Measurements from ENCODE around the gene ERVK3-1.
"Not testable (repeated sequence)": the region's sequence is repeated elsewhere in the genome, so short reads cannot be mapped to it uniquely, and the experiment has no call there.

ERVK3-1 gene, protein sequence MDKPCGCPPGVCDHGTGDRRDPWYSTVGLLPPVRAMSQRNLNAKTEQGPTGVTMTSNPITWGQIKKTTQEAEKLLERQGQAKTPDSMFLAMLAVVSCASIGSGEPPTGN

DNA sequence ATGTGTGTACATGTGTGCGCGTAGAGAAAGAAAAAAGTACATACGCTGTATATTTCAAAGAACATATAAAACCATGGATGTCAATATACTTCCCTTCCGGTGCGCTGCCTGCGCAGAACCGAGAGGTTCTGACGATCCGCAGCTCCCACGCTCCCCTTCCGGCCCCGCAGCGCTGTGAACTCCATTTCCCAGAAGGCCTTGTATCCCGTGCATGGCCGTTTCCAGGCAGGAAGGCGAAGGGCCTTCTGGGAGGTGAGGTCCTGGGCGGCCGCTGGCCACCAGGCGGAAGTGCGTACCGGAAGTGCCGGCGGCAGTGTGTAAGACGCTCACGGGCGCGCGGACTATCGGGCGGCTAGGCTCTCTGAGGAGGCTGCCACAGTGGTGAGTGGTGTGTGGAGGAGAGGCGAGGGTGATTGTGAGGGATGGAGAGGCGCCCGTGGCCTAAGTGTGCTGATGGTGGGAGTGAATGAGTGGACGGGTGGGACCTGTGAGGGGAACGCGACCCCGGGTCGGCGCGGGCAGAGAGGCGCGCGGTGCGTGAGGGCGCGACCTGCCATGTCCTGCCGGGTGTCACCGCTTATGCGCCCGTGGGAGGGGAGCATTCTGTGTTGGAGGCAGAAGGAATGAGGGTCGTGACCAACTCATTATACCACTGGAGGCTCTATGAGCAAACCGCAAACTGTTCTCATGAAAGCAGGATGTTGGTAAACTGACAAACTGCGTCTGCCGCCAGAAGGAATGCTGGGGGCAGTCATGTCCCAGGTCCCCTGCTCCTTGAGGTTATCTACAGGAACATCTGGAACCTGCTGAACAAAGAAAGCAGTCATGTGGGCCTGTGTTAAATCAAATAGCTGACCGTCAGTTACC is at the start of gene ERVK3-1:
ERVK3-1 (plus strand) TSS at position 313 of the 867 bp plus-strand sequence. CDS start 6,792 bp downstream, outside the sequence.
- peak; percentile 94 for DNase-seq (ENCODE audit: extremely low spot score, insufficient read length, low read depth)
- peak; percentile 98 for FAIRE-seq

DNA sequence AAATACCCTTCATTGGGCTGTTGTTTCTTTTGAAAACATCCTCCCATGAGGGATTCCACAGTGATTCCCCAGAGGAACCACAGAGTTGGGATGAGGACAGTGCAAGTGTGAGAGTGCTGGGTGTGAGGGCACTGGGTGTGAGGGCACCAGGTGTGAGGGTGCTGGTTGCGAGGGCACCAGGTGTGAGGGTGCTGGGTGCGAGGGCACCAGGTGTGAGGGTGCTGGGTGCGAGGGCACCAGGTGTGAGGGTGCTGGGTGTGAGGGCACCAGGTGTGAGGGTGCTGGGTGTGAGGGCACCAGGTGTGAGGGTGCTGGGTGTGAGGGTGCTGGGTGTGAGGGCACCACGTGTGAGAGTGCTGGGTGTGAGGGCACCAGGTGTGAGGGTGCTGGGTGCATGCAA is 46.9 kb upstream of the ERVK3-1 start:
- DNase-seq (ENCODE audit: extremely low spot score, insufficient read length, low read depth); FAIRE-seq: not testable (repeated sequence)

DNA sequence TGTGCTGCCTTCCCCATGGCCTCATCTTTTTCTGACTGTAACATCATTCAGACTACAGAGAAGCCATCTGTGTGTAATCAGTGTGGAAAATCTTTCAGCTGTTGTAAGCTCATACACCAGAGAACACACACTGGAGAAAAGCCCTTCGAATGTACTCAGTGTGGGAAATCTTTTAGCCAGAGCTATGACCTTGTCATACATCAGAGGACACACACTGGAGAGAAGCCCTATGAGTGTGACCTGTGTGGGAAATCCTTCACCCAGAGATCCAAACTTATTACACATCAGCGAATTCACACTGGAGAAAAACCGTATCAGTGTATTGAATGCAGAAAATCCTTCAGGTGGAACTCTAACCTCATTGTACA is 43.6 kb upstream of the ERVK3-1 start:
- FAIRE-seq (no peak), DNase-seq (ENCODE audit: extremely low spot score, insufficient read length, low read depth) (no peak)

DNA sequence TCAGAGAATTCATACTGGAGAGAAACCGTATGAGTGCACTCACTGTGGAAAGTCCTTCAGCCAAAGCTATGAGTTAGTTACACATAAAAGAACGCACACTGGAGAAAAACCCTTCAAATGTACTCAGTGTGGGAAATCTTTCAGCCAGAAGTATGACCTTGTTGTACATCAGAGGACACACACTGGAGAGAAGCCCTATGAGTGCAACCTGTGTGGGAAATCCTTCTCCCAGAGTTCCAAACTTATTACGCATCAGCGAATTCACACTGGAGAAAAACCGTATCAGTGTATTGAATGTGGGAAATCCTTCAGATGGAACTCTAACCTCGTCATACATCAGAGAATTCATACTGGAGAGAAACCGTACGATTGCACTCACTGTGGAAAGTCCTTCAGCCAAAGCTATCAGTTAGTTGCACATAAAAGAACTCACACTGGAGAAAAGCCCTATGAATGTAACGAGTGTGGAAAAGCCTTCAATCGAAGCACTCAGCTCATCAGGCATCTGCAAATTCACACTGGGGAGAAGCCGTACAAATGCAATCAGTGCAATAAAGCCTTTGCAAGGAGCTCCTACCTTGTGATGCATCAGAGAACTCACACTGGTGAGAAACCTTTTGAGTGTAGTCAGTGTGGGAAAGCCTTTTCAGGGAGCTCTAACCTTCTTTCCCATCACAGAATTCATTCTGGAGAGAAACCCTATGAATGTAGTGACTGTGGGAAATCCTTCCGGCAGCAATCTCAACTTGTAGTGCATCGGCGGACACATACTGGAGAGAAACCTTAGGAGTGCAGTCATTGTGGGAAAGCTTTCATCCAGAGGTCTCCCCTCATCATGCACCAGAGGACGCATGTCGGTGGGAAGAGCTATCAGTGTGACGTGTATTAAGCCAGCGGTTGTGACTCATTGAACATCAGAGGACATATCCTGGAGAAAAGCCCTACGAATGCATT is 42.9 kb upstream of the ERVK3-1 start:
- FAIRE-seq = no peak

DNA sequence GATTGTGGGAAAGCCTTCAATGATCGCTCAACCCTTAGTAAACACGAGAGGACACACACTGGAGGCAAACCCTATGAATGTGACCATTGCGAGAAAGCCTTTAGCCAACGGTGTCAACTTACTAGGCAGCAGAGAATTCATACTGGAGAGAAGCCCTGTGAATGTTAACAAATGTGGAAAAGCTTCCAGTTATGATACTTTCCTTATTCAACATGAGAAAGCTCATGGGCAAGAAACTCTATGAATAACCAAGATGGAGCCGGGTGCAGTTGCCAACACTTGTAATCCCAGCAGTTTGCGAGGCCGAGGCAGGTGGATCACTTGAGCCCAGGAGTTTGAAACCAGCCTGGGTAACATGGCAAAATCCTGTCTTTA is 42.3 kb upstream of the ERVK3-1 start:
- DNase-seq (ENCODE audit: extremely low spot score, insufficient read length, low read depth) = no peak
- FAIRE-seq = no peak

More for the DNA sequence above, 42.9 kb upstream of the ERVK3-1 start:
- DNase-seq (ENCODE audit: extremely low spot score, insufficient read length, low read depth) = no peak

DNA sequence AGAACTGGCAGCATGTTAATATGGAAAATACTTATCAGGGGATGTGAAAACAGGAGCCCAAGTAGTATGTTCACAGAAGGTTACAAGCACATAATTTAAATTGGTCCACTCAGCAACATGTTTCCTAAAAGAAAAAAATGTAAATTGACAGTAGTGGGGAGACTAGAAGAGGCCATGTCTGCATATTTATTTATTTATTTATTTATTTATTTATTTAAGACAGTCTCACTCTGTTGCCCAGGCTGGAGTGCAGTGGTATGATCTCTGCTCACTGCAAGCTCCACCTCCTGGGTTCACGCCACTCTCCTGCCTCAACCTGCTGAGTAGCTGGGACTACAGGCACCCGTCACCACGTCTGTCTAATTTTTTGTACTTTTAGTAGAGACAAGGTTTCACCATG is 40.1 kb upstream of the ERVK3-1 start:
- no peak for DNase-seq (ENCODE audit: extremely low spot score, insufficient read length, low read depth)
- no peak for FAIRE-seq

DNA sequence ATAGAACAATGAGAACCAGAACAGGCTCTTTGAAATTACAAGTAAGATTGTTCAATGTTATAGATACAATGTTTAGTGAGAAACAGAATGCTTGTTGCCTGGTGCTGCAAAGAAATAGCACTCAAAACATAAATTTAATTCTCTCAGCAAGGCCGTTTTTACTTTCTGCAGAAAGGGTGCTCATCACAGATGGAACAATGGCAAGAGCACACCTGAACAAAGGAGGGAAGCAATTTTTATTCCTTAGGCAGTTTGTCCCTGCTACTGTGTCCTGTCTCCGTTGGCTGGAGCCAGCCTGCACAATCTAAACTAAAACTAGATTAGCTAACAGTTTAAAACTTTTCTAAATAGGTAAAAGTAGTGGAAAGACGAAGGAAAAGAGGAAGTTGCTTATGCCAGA is 36.8 kb upstream of the ERVK3-1 start:
- FAIRE-seq (no peak), DNase-seq (ENCODE audit: extremely low spot score, insufficient read length, low read depth) (no peak)

DNA sequence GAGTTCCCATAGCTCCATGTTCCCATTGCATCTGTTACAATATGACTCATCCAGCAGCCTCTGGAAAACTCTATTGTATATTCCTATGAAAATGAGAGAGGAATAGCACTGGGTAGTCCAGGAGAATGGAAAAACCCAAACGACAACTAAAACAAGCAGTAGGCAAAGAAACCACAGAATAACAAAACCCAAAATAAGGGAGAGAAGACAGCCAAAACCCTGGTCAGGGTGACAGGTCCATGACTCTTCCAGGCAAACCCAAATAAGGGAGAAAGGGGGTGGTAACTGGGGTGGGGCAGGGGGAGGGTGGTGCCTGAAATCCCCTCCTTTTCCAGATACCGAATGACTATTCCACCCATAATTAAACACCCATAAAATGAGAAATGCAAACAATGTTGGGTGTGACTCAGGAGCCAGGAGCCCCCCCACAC is 30.4 kb upstream of the ERVK3-1 start:
- FAIRE-seq (no peak), DNase-seq (ENCODE audit: extremely low spot score, insufficient read length, low read depth) (no peak)

DNA sequence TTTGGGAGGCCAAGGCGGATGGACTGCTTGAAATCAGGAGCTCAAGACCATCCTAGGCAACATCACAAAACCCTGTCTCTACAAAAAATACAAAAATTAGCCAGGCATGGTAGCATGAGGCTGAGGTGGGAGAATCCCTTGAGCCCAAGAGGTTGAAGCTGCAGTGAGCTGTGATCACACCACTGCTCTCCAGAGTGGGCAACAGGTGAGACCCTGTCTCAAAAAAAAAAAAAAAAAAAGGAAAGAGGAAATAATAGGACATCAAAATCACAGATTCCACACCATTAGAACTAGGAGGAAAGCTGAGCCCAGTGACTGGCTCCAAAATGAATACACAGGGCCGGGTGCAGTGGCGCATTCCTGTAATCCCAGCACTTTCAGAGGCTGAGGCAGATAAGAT is 29.6 kb upstream of the ERVK3-1 start:
- DNase-seq (ENCODE audit: extremely low spot score, insufficient read length, low read depth) (no peak), FAIRE-seq (no peak)

DNA sequence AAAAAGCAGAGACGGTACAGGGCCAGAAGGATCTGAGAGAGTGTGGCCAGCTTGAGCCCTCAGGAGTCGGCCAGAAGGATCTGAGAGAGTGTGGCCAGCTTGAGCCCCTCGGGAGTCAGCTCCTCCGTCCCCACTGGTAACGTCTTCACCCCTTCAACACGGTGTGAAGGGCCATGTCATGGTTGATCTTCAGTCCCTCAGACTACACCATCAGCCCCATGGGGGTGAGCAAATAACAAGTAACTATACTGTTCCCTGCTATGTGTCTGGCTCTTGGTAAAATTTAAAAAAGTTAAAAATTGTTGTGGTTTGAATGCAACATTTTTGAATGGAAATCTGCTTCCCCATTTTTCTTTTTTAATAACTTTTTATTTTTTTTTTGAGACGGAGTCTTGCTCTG is 28.0 kb upstream of the ERVK3-1 start:
- DNase-seq (ENCODE audit: extremely low spot score, insufficient read length, low read depth) (no peak), FAIRE-seq (no peak)

DNA sequence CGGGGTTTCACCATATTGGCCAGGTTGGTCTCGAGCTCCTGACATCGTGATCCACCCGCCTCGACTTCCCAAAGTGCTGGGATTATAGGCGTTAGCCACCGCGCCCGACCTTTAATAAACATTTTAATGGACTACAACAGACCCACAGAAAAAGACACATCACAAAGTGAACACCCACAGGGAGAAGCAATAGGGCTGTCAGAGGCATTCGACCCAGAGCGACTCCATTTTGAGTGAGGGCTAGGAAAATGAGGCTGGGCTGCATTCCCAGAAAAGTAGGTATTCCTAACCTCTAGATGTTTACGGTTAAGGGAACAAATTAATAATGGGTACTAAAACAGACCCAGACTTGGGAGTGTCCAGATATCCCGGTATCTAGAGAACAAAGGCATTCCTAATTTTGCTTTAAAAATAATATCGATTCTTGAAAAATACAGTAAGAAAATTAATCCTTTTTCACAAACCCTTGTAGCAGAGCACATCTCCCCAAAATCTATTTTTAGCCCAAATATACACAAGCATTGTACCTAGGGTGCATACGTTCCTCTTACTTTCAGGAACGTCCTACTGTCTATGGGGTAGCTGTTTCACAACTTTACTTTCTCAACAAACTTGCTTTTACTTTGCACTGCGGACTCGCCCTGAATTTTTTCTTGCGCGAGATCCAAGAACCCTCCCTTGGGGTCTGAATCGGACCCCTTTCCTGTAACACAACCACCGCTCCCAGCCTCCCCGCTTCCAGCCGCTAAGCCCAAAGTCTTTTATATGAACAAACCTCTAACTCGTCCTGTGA is 27.2 kb upstream of the ERVK3-1 start:
- FAIRE-seq (no peak), DNase-seq (ENCODE audit: extremely low spot score, insufficient read length, low read depth) (no peak)

DNA sequence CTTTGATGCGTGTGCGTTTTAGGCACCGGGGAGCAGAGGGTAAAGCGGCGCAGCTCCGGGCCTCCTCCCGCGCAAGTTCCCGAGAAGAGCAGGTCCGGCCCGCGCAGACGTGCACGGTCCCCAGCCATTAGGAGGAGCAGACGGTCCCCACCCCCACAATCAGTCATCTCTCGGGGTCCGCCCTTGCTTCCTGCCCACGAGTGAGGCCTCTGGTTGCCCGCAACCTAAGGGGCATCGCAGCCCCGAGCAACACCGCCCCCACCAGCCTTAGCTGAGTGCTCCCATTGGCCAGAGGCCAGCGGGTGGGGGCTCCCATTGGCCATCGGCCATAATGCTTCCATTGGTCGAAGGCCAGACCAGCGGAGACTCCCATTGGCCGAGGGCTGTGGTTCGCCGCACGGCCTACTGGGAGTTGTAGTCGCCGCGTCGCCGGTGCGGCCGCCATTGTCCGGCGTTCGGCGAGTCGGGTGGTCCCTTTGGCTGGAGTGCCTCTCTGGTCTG is 26.6 kb upstream of the ERVK3-1 start, which contains the start of gene ZNF8:
ZNF8 (plus strand) TSS at position 415 of the 501 bp plus-strand sequence. CDS start 127 bp downstream, outside the sequence.
- peak; percentile 97 for FAIRE-seq
- peak; percentile 99 for DNase-seq (ENCODE audit: extremely low spot score, insufficient read length, low read depth)

DNA sequence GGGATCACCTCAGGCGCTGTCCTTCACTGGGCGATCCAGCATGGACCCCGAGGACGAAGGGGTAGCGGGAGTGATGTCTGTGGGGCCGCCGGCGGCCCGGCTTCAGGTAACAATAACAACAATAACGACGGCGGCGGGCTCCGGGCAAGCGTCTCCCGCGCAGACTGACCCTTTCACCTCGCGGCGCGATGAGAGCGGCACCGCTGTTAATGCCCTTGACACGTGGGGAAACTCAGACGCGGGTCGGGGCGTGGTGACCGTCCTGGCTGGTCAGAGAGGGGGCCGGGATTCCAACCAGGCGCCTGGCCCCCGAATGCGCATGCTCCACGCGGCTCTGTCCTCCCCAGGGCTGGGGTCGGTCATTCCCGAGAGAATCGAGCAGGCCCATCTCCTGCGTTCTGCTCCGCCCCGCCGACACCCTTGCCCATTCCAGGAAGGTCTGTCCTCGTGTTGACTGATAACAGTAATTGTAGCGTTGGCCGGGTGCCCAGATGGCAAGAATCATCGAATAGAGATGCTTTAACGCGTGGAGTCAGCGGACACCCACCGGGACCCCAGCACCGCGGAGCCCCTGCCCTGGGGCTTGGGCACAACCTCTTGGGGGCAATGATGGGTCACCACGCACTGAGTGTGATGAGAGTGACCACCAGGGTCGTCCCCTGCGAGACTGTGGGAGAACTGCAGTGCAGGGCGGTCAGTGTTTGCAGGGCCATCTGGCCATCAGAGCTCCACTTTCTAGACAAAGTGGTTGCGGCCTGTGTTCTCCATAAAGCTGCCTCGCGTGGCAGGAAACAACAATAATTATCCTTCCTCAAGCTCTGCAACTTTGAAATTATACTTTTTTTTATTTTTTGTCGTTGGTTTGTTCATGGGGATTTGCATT is 25.9 kb upstream of the ERVK3-1 start:
- DNase-seq (ENCODE audit: extremely low spot score, insufficient read length, low read depth) (peak; percentile 14), FAIRE-seq (peak; percentile 29)

DNA sequence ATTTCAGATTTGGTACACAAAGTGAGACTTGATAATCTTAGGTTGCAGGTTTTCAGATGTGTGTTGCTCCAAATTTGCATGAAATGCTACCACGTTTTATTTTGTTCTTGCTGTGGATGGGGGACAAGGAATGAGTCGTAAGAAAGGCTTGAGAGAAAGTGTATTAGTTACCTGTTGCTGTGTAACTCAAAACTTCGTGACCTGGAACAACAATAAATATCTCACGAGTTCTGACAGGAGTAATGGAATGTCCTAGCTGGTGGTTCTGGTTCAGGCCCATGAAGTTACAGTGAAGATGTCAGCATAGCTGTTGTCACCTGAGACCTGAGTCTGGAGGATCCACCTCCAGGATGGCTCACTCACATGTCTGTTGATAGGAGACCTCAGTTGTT is 25.3 kb upstream of the ERVK3-1 start:
- DNase-seq (ENCODE audit: extremely low spot score, insufficient read length, low read depth) (no peak), FAIRE-seq (no peak)

DNA sequence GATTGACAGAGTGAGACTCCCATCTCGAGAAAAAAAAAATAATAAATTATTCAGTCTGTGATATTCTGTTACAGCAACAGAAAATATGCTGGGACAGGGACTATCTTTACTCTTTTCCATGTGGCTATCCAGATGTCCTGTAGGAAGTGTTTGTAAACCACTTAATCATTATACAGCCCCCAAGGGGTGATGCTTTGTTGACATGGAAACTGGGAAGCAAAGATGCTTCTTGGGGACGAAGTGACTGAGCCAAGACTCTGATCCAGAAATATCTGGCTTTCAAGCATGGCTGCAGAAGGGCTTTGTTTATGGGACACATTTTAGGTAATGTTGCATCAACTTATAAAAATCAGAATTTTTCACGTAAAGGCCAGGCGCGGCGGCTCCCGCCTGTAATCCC is 21.0 kb upstream of the ERVK3-1 start:
- FAIRE-seq = no peak
- no peak for DNase-seq (ENCODE audit: extremely low spot score, insufficient read length, low read depth)

DNA sequence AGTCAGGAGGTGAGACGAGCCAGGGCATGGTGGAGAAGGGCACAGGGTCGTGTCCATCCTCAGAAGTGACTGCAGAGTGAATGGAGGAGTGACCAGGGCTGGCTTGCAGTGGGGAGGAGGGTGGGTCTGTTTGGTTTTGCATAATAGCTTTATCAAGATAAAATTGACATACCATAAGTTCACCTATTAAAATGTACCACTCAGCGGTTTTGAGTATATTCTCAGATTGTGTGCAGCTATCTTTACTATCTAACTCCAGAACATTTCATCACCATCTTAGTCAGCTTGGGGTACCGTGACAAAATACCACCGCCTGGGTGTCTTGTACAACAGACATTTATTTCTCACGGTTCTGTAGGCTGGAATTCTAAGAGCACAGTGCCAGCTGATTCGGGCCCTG is 13.2 kb upstream of the ERVK3-1 start:
- FAIRE-seq (no peak), DNase-seq (ENCODE audit: extremely low spot score, insufficient read length, low read depth) (no peak)

DNA sequence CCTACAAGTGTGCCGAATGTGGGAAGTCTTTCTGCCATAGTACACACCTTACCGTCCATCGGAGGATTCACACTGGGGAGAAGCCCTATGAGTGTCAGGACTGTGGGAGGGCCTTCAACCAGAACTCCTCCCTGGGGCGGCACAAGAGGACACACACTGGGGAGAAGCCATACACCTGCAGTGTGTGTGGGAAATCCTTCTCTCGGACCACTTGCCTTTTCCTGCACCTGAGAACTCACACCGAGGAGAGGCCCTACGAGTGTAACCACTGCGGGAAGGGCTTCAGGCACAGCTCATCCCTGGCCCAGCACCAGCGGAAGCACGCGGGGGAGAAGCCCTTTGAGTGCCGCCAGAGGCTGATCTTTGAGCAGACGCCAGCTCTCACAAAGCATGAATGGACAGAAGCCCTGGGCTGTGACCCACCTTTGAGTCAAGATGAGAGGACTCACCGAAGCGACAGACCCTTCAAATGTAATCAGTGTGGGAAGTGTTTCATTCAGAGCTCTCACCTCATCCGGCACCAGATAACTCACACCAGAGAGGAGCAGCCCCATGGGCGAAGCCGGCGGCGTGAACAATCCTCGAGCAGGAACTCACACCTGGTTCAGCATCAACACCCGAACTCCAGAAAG is 10.3 kb upstream of the ERVK3-1 start:
- FAIRE-seq = no peak
- no peak for DNase-seq (ENCODE audit: extremely low spot score, insufficient read length, low read depth)

DNA sequence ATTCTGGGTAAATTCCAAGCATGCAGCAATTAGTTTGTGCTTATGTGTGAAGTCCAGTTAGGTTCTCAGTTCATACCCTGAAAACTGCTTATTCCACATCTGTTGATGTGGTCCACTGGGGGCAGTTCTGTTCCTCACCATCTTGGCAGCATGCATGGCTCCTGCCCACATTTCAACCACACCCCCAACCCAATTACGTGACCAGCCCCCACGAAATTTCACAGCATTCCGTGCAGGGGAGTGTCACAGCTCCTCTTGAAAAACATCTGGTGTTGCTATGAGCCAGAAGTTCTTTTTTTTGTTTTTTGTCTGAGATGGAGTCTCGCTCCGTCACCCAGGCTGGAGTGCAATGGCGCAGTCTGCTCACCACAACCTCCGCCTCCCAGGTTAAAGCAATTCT is 9.1 kb upstream of the ERVK3-1 start:
- DNase-seq (ENCODE audit: extremely low spot score, insufficient read length, low read depth) (no peak), FAIRE-seq (no peak)

Measured in GM18507 (cell line).